GM19328 (cell line): Measurements from ENCODE around the gene PLD3.
"Not testable (repeated sequence)": the region's sequence is repeated elsewhere in the genome, so short reads cannot be mapped to it uniquely, and the experiment has no call there.

Source experiments
- ATAC-seq: cut with Tn5 transposase; IDR thresholded peaks from one replicate; pipeline ENCODE4 v1.9.1; 2021; ENCODE audit warnings: mild to moderate bottlenecking, moderate library complexity; ENCODE audit not compliant: unreplicated experiment

PLD3 gene

GRCh38 chr19:40332669-40333068, 15.8 kb upstream of the PLD3 start:
- ATAC-seq = no peak

- ATAC-seq = not testable (repeated sequence)
Measured at GRCh38 chr19:40333083-40333482, 15.4 kb upstream of the PLD3 start.

- no peak for ATAC-seq
Measured at GRCh38 chr19:40335101-40335500, 13.4 kb upstream of the PLD3 start.

- ATAC-seq = no peak
Measured at GRCh38 chr19:40335855-40336600, 12.5 kb upstream of the PLD3 start.

GRCh38 chr19:40336601-40336900, 11.9 kb upstream of the PLD3 start:
- ATAC-seq = no peak

- ATAC-seq = no peak
Measured at GRCh38 chr19:40337107-40337506, 11.4 kb upstream of the PLD3 start.

GRCh38 chr19:40337594-40337993, 10.9 kb upstream of the PLD3 start:
- no peak for ATAC-seq

- ATAC-seq = no peak
Measured at GRCh38 chr19:40339018-40339728, 9.3 kb upstream of the PLD3 start.

- no peak for ATAC-seq
Measured at GRCh38 chr19:40341601-40342482, 6.7 kb upstream of the PLD3 start.

GRCh38 chr19:40342644-40343311, 5.7 kb upstream of the PLD3 start:
- no peak for ATAC-seq

GRCh38 chr19:40344422-40344821, 4.1 kb upstream of the PLD3 start:
- ATAC-seq = no peak

- ATAC-seq = no peak
Measured at GRCh38 chr19:40348961-40349507, 539 bp downstream of the PLD3 start.

- no peak for ATAC-seq
Measured at GRCh38 chr19:40355975-40356680, 7.6 kb downstream of the PLD3 start.

GRCh38 chr19:40356681-40357595, 8.4 kb downstream of the PLD3 start:
- no peak for ATAC-seq

- ATAC-seq = no peak
Measured at GRCh38 chr19:40357640-40358039, 9.1 kb downstream of the PLD3 start.

GRCh38 chr19:40358773-40359172, 10.3 kb downstream of the PLD3 start:
- no peak for ATAC-seq

GRCh38 chr19:40360020-40360707, 11.7 kb downstream of the PLD3 start:
- no peak for ATAC-seq

GRCh38 chr19:40360708-40361241, 12.3 kb downstream of the PLD3 start:
- ATAC-seq = no peak
